ENCODE results near the gene PPP1CB.

PPP1CB gene

DNA sequence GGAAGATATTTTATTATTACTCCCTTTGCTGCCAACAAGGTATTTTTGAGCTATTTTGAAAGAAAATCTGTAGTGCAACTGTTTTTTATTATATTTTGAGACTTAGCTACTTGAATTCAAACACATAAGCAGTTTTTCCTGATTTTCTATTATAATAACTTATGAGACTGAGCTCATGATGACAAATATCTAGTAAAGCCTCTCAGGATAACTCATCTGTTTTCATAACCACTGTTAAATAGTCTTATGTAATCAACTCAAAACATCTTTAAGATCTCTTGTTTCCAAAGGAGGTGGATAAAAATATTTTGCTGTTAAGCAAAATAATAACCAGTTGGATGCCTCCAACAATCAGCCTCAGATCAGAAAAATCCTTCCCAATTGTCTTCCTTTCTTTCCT is 21.9 kb upstream of the PPP1CB start:
- Histone ChIP-seq H3K4me3 (ENCODE audit: low read length) (no peak overlapping the region), H4K20me1 (ENCODE audit: control insufficient read depth, insufficient read depth, low read depth, low read length) (no peaks in the 10 kb centered on the region), H3K4me1 (ENCODE audit: control insufficient read depth, low read length) (no peaks in the 10 kb centered on the region), H3K36me3 (ENCODE audit: control insufficient read depth, low read length) (no peaks in the 10 kb centered on the region), H3K9me3 (ENCODE audit: control insufficient read depth, insufficient read depth, low read length) (no peaks in the 10 kb centered on the region), H3K9me2 (replicated peaks; ENCODE audit: control insufficient read depth, low read length) (no peaks in the 10 kb centered on the region), H3K27ac (ENCODE audit: low read depth, low read length) (no peak overlapping the region), H3F3A (ENCODE audit: control insufficient read depth, insufficient read depth) (no peaks in the 10 kb centered on the region), H3K27me3 (ENCODE audit: control insufficient read depth, low read length) (peaks cover 4% of the 10 kb centered on the region; the same call in 1 of the 2 replicates), H3K79me2 (ENCODE audit: control insufficient read depth, low read length) (no peaks in the 10 kb centered on the region), H3K4me2 (ENCODE audit: low read length) (no peak overlapping the region)
- TF ChIP-seq, protein P1, sequence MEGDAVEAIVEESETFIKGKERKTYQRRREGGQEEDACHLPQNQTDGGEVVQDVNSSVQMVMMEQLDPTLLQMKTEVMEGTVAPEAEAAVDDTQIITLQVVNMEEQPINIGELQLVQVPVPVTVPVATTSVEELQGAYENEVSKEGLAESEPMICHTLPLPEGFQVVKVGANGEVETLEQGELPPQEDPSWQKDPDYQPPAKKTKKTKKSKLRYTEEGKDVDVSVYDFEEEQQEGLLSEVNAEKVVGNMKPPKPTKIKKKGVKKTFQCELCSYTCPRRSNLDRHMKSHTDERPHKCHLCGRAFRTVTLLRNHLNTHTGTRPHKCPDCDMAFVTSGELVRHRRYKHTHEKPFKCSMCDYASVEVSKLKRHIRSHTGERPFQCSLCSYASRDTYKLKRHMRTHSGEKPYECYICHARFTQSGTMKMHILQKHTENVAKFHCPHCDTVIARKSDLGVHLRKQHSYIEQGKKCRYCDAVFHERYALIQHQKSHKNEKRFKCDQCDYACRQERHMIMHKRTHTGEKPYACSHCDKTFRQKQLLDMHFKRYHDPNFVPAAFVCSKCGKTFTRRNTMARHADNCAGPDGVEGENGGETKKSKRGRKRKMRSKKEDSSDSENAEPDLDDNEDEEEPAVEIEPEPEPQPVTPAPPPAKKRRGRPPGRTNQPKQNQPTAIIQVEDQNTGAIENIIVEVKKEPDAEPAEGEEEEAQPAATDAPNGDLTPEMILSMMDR (IDR thresholded peaks at IDR 0.05; ENCODE audit: low read depth, low read length, poor library complexity, severe bottlenecking) = no peak
- no peak for TF ChIP-seq EZH2phosphoT487 (IDR thresholded peaks at IDR 0.05; ENCODE audit: borderline replicate concordance, low read length)

DNA sequence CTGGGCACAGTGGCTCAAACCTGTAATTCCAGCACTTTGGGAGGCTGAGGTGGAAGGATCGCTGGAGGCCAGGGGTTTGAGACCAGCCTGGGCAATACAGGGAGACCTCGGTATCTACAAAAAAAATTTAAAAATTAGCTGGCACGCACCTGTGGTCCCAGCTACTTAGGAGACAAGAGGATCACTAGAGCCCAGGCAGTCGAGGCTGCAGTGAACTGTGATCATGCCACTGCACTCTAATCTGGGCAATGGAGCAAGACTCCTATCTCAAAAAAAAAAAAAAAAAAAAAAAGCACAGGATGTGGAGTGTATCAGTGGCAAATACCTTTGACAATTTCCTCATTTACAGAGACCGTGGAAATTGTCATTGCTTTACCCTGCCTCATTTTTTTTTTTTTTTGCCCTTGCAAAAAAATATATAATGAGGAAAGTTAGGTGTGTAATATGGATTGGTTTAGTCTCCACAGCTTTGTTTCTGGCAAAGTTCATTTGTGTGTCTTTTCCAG is 20.9 kb upstream of the PPP1CB start:
- H3K4me3 ChIP-seq (ENCODE audit: low read length) = no peak overlapping the region
- H3K9me2 ChIP-seq (replicated peaks; ENCODE audit: control insufficient read depth, low read length) = no peaks in the 10 kb centered on the region
- H3K27me3 ChIP-seq (ENCODE audit: control insufficient read depth, low read length) = peaks cover 4% of the 10 kb centered on the region; the same call in 1 of the 2 replicates
- no peak overlapping the region for H3K4me2 ChIP-seq (ENCODE audit: low read length)
- TF ChIP-seq, protein P1 (IDR thresholded peaks at IDR 0.05; ENCODE audit: low read depth, low read length, poor library complexity, severe bottlenecking) = no peak
- no peak for TF ChIP-seq EZH2phosphoT487 (IDR thresholded peaks at IDR 0.05; ENCODE audit: borderline replicate concordance, low read length)
- H3K9me3 ChIP-seq (ENCODE audit: control insufficient read depth, insufficient read depth, low read length) = no peaks in the 10 kb centered on the region
- H3K79me2 ChIP-seq (ENCODE audit: control insufficient read depth, low read length) = no peaks in the 10 kb centered on the region
- no peaks in the 10 kb centered on the region for H3F3A ChIP-seq (ENCODE audit: control insufficient read depth, insufficient read depth)
- no peaks in the 10 kb centered on the region for H4K20me1 ChIP-seq (ENCODE audit: control insufficient read depth, insufficient read depth, low read depth, low read length)
- H3K4me1 ChIP-seq (ENCODE audit: control insufficient read depth, low read length) = no peaks in the 10 kb centered on the region
- H3K27ac ChIP-seq (ENCODE audit: low read depth, low read length) = no peak overlapping the region
- H3K36me3 ChIP-seq (ENCODE audit: control insufficient read depth, low read length) = no peaks in the 10 kb centered on the region

DNA sequence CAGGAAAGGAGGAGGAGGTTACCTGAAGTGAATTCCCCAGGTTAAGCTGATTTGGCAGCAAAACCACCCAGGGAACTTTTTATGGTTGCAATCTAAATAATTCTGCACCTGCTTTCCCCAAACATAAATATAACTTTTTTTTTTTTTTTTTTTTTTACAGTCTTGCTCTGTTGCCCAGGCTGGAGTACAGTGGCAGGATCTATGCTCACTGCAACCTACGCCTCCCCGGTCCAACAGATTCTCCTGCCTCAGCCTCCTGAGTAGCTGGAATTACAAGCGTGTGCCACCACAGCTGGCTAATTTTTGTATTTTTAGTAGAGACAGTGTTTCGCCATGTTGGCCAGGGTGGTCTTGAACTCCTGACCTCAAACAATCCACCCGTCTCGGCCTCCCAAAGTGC is 16.1 kb upstream of the PPP1CB start:
- Histone ChIP-seq H3K4me3 (ENCODE audit: low read length) (no peak overlapping the region), H3K9me2 (replicated peaks; ENCODE audit: control insufficient read depth, low read length) (no peaks in the 10 kb centered on the region; the same call in 1 of the 2 replicates), H3K9me3 (ENCODE audit: control insufficient read depth, insufficient read depth, low read length) (peaks cover 4% of the 10 kb centered on the region; the same call in 1 of the 2 replicates), H3K27ac (ENCODE audit: low read depth, low read length) (no peak overlapping the region), H3K27me3 (ENCODE audit: control insufficient read depth, low read length) (no peaks in the 10 kb centered on the region), H3K36me3 (ENCODE audit: control insufficient read depth, low read length) (no peaks in the 10 kb centered on the region), H3K4me2 (ENCODE audit: low read length) (no peak overlapping the region), H3F3A (ENCODE audit: control insufficient read depth, insufficient read depth) (no peaks in the 10 kb centered on the region), H4K20me1 (ENCODE audit: control insufficient read depth, insufficient read depth, low read depth, low read length) (no peaks in the 10 kb centered on the region), H3K79me2 (ENCODE audit: control insufficient read depth, low read length) (no peaks in the 10 kb centered on the region), H3K4me1 (ENCODE audit: control insufficient read depth, low read length) (no peaks in the 10 kb centered on the region)
- TF ChIP-seq, protein P1 (IDR thresholded peaks at IDR 0.05; ENCODE audit: low read depth, low read length, poor library complexity, severe bottlenecking) = no peak
- no peak for TF ChIP-seq EZH2phosphoT487 (IDR thresholded peaks at IDR 0.05; ENCODE audit: borderline replicate concordance, low read length)

Measured in DOHH2 (cell line).